Testis (tissue), 2 donors: ENCODE measurements around the gene BCKDHB.

Source experiments
- CTCF ChIP-seq, 3 experiments: fragments of 450-650 bp in 2 of 3; fragments of 200-600 bp in 1 of 3; sonication (generic) in 1 of 3; IDR thresholded peaks; one replicate each; pipeline ENCODE4 v1.5.1; 2016 to 2019; ENCODE audit warnings: antibody characterized with exemption in 3 of 3, mild to moderate bottlenecking in 2 of 3, moderate library complexity in 1 of 3
- POLR2A ChIP-seq: fragments of 450-650 bp; IDR thresholded peaks from one replicate; pipeline ENCODE4 v1.6.1; 2017; ENCODE audit warnings: antibody characterized with exemption, mild to moderate bottlenecking, moderate library complexity

- TF ChIP-seq CTCF (IDR thresholded peaks at IDR 0.05): no peak
- no peak for TF ChIP-seq POLR2A
These were observed 260.2 kb downstream of the BCKDHB start for GRCh38 chr6:80366714-80367113.
